D721Med (cell line): Measurements from ENCODE around the gene NDC1.

Experiments
- DNase-seq: peaks from one replicate; pipeline ENCODE4 v3.0.0; 2011; ENCODE audit warnings: low spot score; ENCODE audit not compliant: insufficient read length
- FAIRE-seq: peaks from 2 replicates; lab custom pipeline; 2011; peaks lifted over from hg19 to GRCh38; lab: Jason Lieb, UNC
- CTCF ChIP-seq: IDR thresholded peaks from 2 replicates; pipeline ENCODE4 v1.5.1; 2012; ENCODE audit warnings: mild to moderate bottlenecking, control low read depth; ENCODE audit not compliant: insufficient read depth; ENCODE audit errors: missing control alignments

Gene NDC1

GRCh38 chr1:53735681-53736080 lies 102.4 kb downstream of the NDC1 start:
- DNase-seq, result no peak
- no peak for TF ChIP-seq CTCF
- FAIRE-seq, result no peak

- no peak for TF ChIP-seq CTCF
- DNase-seq (no peak), FAIRE-seq (no peak)
Observed at GRCh38 chr1:53735261-53735660, 102.8 kb downstream of the NDC1 start.

- FAIRE-seq, result no peak
- DNase-seq, result no peak
- TF ChIP-seq CTCF, result no peak
Observed at GRCh38 chr1:53734650-53735211, 103.4 kb downstream of the NDC1 start.

- no peak for FAIRE-seq
- no peak for DNase-seq
- no peak for TF ChIP-seq CTCF
Observed at GRCh38 chr1:53733975-53734649, 104.0 kb downstream of the NDC1 start.

GRCh38 chr1:53733447-53733931 lies 104.6 kb downstream of the NDC1 start:
- DNase-seq (no peak), FAIRE-seq (no peak)
- no peak for TF ChIP-seq CTCF

- TF ChIP-seq CTCF, result no peak
- FAIRE-seq (no peak), DNase-seq (no peak)
Observed at GRCh38 chr1:53732912-53733317, 105.2 kb downstream of the NDC1 start.

- TF ChIP-seq CTCF, result no peak
- FAIRE-seq, result no peak
- no peak for DNase-seq
Observed at GRCh38 chr1:53732409-53732808, 105.7 kb downstream of the NDC1 start.
